Spinal cord (tissue), 10 donors: ENCODE data around the gene GIT1. TPM values are rescaled to one million over a fixed set of nuclear protein-coding genes. Genes with fewer than 3 reads are reported as not detected.

ENCODE experiments used
- DNase-seq, 6 donors: peaks; one replicate each; pipeline versions ENCODE4 v3.0.0 to v3.0.0-alpha.2; 2013 to 2015; ENCODE audit warnings: low spot score in 6 of 6, low read depth in 4 of 6
- H3K27ac ChIP-seq: one replicate; pipeline ENCODE4 v1.5.1; 2013; ENCODE audit warnings: low read depth, low read length, control low read depth
- H3K27me3 ChIP-seq: one replicate; pipeline ENCODE4 v1.6.1; 2013; ENCODE audit warnings: low read length; ENCODE audit not compliant: control insufficient read depth, insufficient read depth
- H3K36me3 ChIP-seq: one replicate; pipeline ENCODE4 v1.6.1; 2013; ENCODE audit warnings: low read length; ENCODE audit not compliant: control insufficient read depth, insufficient read depth
- H3K4me1 ChIP-seq: one replicate; pipeline ENCODE4 v1.6.1; 2013; ENCODE audit warnings: low read length; ENCODE audit not compliant: control insufficient read depth, insufficient read depth
- H3K4me3 ChIP-seq: one replicate; pipeline ENCODE4 v1.5.1; 2013; ENCODE audit warnings: low read depth, low read length, control low read depth
- H3K9me3 ChIP-seq: one replicate; pipeline ENCODE4 v1.6.1; 2013; ENCODE audit warnings: low read length; ENCODE audit not compliant: control insufficient read depth, insufficient read depth
- WGBS: methylation state at CpG from one replicate; pipeline ENCODE4 v1.1.5; 2013; ENCODE audit warnings: missing lambda C conversion rate; ENCODE audit not compliant: insufficient coverage; 5-methylcytosine and 5-hydroxymethylcytosine counted together
- polyA plus RNA-seq, 2 donors: library from polyadenylated mRNA; unstranded; fragments of 120-200 nt; gene quantifications; one replicate each; pipeline ENCODE4 v1.2.1, GENCODE V29; 2013; ENCODE audit not compliant: insufficient read length in 2 of 2
- total RNA-seq, 2 donors: library from RNA; depleted of rRNA in 1 of 2; stranded (reverse); fragments of 120-200 nt in 1 of 2; fragments of >200 nt in 1 of 2; gene quantifications; one replicate each; pipeline versions ENCODE4 v1.2.3 to v1.2.4, GENCODE V29; 2013 to 2014
- donor health status: healthy.

GIT1 gene
- total and polyA plus RNA-seq, 4 donors: 23.3 to 90.3 (median 62.8) TPM

GRCh38 chr17:29574732-29575510, 14.5 kb downstream of the GIT1 start:
- Histone ChIP-seq H3K27me3 (no peaks in the 10 kb centered on the region), H3K9me3 (no peaks in the 10 kb centered on the region), H3K4me3 (no peak overlapping the region), H3K36me3 (peaks cover 80% of the 10 kb centered on the region), H3K27ac (no peak overlapping the region), H3K4me1 (peaks cover 56% of the 10 kb centered on the region)
- no peak for DNase-seq
- 90% methylated on average over 13 of the region's 17 CpGs for WGBS

- Histone ChIP-seq H3K4me1 (peaks cover 64% of the 10 kb centered on the region), H3K27me3 (no peaks in the 10 kb centered on the region), H3K9me3 (no peaks in the 10 kb centered on the region), H3K27ac (no peak overlapping the region), H3K36me3 (peaks cover 72% of the 10 kb centered on the region), H3K4me3 (no peak overlapping the region)
- DNase-seq: peak in 1 of 6 donors; percentile 1
- WGBS: 94% methylated on average over 8 of the region's 14 CpGs
Observed at GRCh38 chr17:29573871-29574731, 15.3 kb downstream of the GIT1 start.

GRCh38 chr17:29573558-29573869, 15.9 kb downstream of the GIT1 start:
- no peaks in the 10 kb centered on the region for H3K9me3 ChIP-seq
- H3K27me3 ChIP-seq: no peaks in the 10 kb centered on the region
- peaks cover 66% of the 10 kb centered on the region for H3K4me1 ChIP-seq
- no peak for DNase-seq
- WGBS: 94% methylated on average over 3 of the region's 6 CpGs
- H3K36me3 ChIP-seq: peaks cover 66% of the 10 kb centered on the region
- H3K27ac ChIP-seq: no peak overlapping the region
- no peak overlapping the region for H3K4me3 ChIP-seq

GRCh38 chr17:29572691-29573557, 16.5 kb downstream of the GIT1 start:
- 11% methylated on average over 47 of the region's 62 CpGs for WGBS
- Histone ChIP-seq H3K4me1 (peaks cover 64% of the 10 kb centered on the region), H3K27ac (peak overlapping the region; percentile 33), H3K36me3 (peaks cover 60% of the 10 kb centered on the region), H3K9me3 (no peaks in the 10 kb centered on the region), H3K4me3 (no peak overlapping the region), H3K27me3 (no peaks in the 10 kb centered on the region)
- DNase-seq: peak in 2 of 6 donors; percentile 60 to 76

GRCh38 chr17:29571883-29572681, 17.4 kb downstream of the GIT1 start:
- Histone ChIP-seq H3K27ac (no peak overlapping the region), H3K4me1 (peaks cover 64% of the 10 kb centered on the region), H3K9me3 (no peaks in the 10 kb centered on the region), H3K4me3 (no peak overlapping the region), H3K27me3 (peaks cover 4% of the 10 kb centered on the region), H3K36me3 (peaks cover 52% of the 10 kb centered on the region)
- WGBS: 45% methylated on average over 23 of the region's 30 CpGs
- peak in 1 of 6 donors; percentile 10 for DNase-seq

GRCh38 chr17:29571486-29571882, 18.0 kb downstream of the GIT1 start:
- Histone ChIP-seq H3K9me3 (no peaks in the 10 kb centered on the region), H3K27me3 (peaks cover 5% of the 10 kb centered on the region), H3K4me1 (peaks cover 60% of the 10 kb centered on the region), H3K36me3 (peaks cover 46% of the 10 kb centered on the region), H3K4me3 (no peak overlapping the region), H3K27ac (no peak overlapping the region)
- peak in 1 of 6 donors; percentile 0 for DNase-seq
- 100% methylated on average over 4 of the region's 6 CpGs for WGBS

GRCh38 chr17:29570521-29570920, 18.9 kb downstream of the GIT1 start:
- Histone ChIP-seq H3K9me3 (no peaks in the 10 kb centered on the region), H3K4me1 (peaks cover 69% of the 10 kb centered on the region), H3K36me3 (peaks cover 36% of the 10 kb centered on the region), H3K4me3 (no peak overlapping the region), H3K27ac (no peak overlapping the region), H3K27me3 (peaks cover 15% of the 10 kb centered on the region)
- 75% methylated on average over 7 of the region's 7 CpGs for WGBS
- DNase-seq: no peak

GRCh38 chr17:29569245-29569950, 20.1 kb downstream of the GIT1 start:
- no peak for DNase-seq
- Histone ChIP-seq H3K4me3 (peak overlapping the region; percentile 83), H3K4me1 (peaks cover 72% of the 10 kb centered on the region), H3K27me3 (peaks cover 26% of the 10 kb centered on the region), H3K27ac (peak overlapping the region; percentile 92), H3K36me3 (peaks cover 25% of the 10 kb centered on the region), H3K9me3 (no peaks in the 10 kb centered on the region)
- 56% methylated on average over 11 of the region's 14 CpGs for WGBS
